Measurements from ENCODE around the gene GUCA1C.

- TF ChIP-seq CTCF (IDR thresholded peaks at IDR 0.05) (no peak), POLR2A (IDR thresholded peaks at IDR 0.05) (no peak)
Observed at GRCh38 chr3:108883373-108883772, 70.3 kb downstream of the GUCA1C start.
